Natural killer cell treated with Interleukin-12 subunit alpha and Interleukin-12 subunit beta and Interleukin-15 and Interleukin-18, amount 100 ng/mL, for 72 hours (primary cell): ENCODE data around the gene TAMALIN. TPM values are rescaled to one million over a fixed set of nuclear protein-coding genes. Genes with fewer than 3 reads are reported as not detected.
A peak's percentile ranks its signal among the peaks of the same experiment; 100 is the strongest.
"Not testable (repeated sequence)": the region's sequence is repeated elsewhere in the genome, so short reads cannot be mapped to it uniquely, and the experiment has no call there.

Experiments used
- ATAC-seq, 2 donors: fragments of 150-1000 bp; cut with Tn5 transposase in 1 of 2; sonication (Bioruptor Pico), chemical (Tn5 transposase) in 1 of 2; 2 replicates each; pipeline ENCODE4 v1.10.0; 2021
- DNase-seq: peaks from one replicate; pipeline ENCODE4 v3.0.0; 2022; ENCODE audit warnings: low spot score
- H3K27ac Mint-ChIP-seq, 2 donors: 1 replicate in 1 of 2; 2 replicates in 1 of 2; pipeline ENCODE4 v1.8.0; 2022; ENCODE audit warnings: mixed read lengths in 2 of 2, mild to moderate bottlenecking in 1 of 2, moderate library complexity in 1 of 2
- H3K27me3 Mint-ChIP-seq, 2 donors: 1 replicate in 1 of 2; 2 replicates in 1 of 2; pipeline ENCODE4 v1.8.0; 2022; ENCODE audit warnings: mixed read lengths in 2 of 2
- H3K36me3 Mint-ChIP-seq: one replicate; pipeline ENCODE4 v1.8.0; 2022; ENCODE audit warnings: mixed read lengths
- H3K4me1 Mint-ChIP-seq, 2 donors: 1 replicate in 1 of 2; 2 replicates in 1 of 2; pipeline ENCODE4 v1.8.0; 2022; ENCODE audit warnings: low read depth in 2 of 2, mixed read lengths in 2 of 2, mild to moderate bottlenecking in 1 of 2
- H3K4me3 Mint-ChIP-seq: one replicate; pipeline ENCODE4 v1.8.0; 2022; ENCODE audit warnings: mixed read lengths
- H3K9me3 Mint-ChIP-seq: 2 replicates; pipeline ENCODE4 v1.8.0; 2022; ENCODE audit warnings: mixed read lengths
- total RNA-seq, 2 donors: library from RNA; stranded (reverse); gene quantifications; one replicate each; pipeline ENCODE4 v1.2.3, GENCODE V29; 2022

TAMALIN gene
- total RNA-seq, 2 donors from 2014 or later = 5.4 to 5.6 TPM

DNA sequence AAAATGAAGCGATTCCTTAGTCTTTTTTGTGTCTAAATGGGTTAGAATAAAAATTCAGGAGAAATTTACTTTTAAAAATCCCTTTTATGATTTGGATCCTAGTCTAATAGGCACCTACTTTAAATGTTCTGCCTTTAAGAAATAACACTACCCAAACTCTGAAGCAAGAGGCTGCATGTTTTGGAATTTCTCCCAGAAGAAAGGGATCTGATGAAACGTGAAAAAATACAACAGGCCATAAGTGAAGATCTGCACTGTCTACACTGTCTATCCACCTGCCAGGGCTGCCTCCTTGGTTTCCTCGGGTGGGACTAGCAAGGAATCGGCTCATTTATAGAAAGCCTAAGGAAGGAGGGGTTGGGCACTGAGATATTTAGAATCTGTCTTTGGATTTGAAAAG lies 33.2 kb upstream of the TAMALIN start:
- peak overlapping the region; percentile 74 for H3K4me3 Mint-ChIP-seq
- H3K36me3 Mint-ChIP-seq = peaks cover 7% of the 10 kb centered on the region
- H3K9me3 Mint-ChIP-seq = no peaks in the 10 kb centered on the region
- H3K27ac Mint-ChIP-seq = peak overlapping the region; percentile 87 to 88
- H3K27me3 Mint-ChIP-seq = no peaks in the 10 kb centered on the region
- ATAC-seq = no peak
- DNase-seq = no peak
- peaks cover 79 to 91% of the 10 kb centered on the region in 2 donors for H3K4me1 Mint-ChIP-seq

DNA sequence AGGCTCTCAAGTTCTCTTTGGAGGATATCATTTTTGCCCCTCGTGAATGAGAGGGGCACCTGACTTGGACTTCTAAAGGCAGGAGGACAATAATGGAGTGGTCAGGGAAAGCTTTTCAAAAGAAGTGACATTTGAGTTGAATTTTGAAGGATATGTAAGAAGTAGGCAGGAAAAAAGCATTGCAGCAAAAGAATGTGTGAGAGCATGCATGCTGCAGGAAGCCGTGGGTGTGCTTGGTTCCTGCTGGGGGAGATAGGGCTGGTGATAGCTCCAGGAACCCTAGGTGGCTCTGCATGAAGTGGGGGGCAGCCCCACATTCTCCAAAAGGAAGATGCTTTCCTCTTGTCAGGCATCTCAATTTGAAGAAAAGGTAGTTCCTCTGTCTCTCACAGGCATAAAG lies 32.1 kb upstream of the TAMALIN start:
- Mint-ChIP-seq H3K4me3 (peak overlapping the region; percentile 74), H3K27ac (peak overlapping the region in 1 of 2 donors; percentile 87), H3K9me3 (no peaks in the 10 kb centered on the region), H3K4me1 (peaks cover 79 to 83% of the 10 kb centered on the region in 2 donors), H3K36me3 (peaks cover 7% of the 10 kb centered on the region), H3K27me3 (no peaks in the 10 kb centered on the region)
- ATAC-seq (no peak), DNase-seq (no peak)

DNA sequence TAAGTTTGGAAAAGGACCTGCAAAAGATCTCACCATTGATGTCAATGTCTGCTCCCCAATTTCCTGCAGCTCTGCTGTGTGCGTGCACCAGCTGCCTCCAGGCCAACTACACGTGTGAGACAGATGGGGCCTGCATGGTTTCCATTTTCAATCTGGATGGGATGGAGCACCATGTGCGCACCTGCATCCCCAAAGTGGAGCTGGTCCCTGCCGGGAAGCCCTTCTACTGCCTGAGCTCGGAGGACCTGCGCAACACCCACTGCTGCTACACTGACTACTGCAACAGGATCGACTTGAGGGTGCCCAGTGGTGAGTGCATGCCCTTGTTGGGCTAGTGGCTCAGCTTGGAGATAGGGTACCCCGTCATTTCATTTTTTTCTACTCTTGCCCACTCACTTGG lies 31.6 kb upstream of the TAMALIN start:
- no peaks in the 10 kb centered on the region for H3K9me3 Mint-ChIP-seq
- peaks cover 80 to 83% of the 10 kb centered on the region in 2 donors for H3K4me1 Mint-ChIP-seq
- peak overlapping the region; percentile 63 to 87 for H3K27ac Mint-ChIP-seq
- ATAC-seq = no peak
- no peak for DNase-seq
- H3K4me3 Mint-ChIP-seq = peak overlapping the region; percentile 74
- peaks cover 7% of the 10 kb centered on the region for H3K36me3 Mint-ChIP-seq
- H3K27me3 Mint-ChIP-seq = no peaks in the 10 kb centered on the region

DNA sequence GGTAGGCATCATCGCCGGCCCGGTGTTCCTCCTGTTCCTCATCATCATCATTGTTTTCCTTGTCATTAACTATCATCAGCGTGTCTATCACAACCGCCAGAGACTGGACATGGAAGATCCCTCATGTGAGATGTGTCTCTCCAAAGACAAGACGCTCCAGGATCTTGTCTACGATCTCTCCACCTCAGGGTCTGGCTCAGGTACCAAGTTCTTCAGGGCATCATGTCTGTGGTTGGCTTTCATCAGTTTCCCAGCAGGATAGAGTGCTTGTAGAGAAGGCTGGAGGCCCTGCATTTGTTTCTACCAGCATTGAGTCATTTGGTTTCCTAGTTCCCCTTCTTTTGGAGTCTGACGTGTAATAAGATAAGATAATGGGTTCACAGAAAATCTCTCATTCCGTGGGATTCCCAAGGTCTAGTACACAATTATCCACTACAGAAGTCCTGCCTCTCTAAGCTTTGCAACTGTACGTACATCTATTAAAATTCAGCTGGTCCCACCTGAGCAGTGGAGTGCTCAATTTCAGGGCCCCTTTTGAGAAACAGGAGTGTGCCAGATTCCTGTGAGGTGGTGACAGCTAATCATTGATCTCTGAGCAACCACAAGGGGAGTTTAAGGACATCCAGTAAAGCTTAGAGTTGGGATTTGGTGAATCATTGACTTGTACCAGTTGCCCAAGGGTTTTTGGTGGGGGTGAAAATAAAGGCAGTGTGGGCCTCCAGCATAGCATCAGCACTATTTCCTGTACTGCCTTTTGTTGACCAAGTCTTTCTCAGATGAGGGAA lies 30.2 kb upstream of the TAMALIN start:
- peaks cover 73 to 76% of the 10 kb centered on the region in 2 donors for H3K4me1 Mint-ChIP-seq
- H3K36me3 Mint-ChIP-seq = peaks cover 12% of the 10 kb centered on the region
- no peaks in the 10 kb centered on the region for H3K9me3 Mint-ChIP-seq
- DNase-seq = no peak
- H3K27me3 Mint-ChIP-seq = no peaks in the 10 kb centered on the region
- peak overlapping the region; percentile 13 to 87 for H3K27ac Mint-ChIP-seq
- ATAC-seq = no peak
- peak overlapping the region; percentile 74 for H3K4me3 Mint-ChIP-seq

DNA sequence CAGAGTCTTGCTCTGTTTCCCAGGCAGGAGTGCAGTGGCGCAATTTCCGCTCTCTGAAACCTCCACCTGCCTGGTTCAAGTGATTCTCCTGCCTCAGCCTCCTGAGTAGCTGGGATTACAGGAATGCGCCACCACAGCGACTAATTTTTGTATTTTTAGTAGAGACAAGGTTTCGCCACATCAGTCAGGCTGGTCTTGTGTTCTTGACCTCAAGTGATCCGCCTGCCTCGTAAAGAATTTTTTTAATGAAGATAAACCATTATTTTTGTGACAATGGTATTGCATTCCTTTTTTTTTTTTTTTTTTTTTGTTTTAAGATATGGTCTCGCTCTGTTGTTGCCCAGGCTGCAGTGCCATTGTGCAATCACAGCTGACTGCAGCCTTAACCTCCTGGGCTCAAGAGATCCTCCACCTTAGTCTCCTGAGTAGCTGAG lies 29.4 kb upstream of the TAMALIN start:
- Mint-ChIP-seq H3K27ac (no peak overlapping the region), H3K9me3 (no peaks in the 10 kb centered on the region), H3K36me3 (peaks cover 12% of the 10 kb centered on the region), H3K4me1 (peaks cover 66 to 69% of the 10 kb centered on the region in 2 donors), H3K27me3 (no peaks in the 10 kb centered on the region), H3K4me3 (no peak overlapping the region)
- no peak for ATAC-seq
- no peak for DNase-seq

DNA sequence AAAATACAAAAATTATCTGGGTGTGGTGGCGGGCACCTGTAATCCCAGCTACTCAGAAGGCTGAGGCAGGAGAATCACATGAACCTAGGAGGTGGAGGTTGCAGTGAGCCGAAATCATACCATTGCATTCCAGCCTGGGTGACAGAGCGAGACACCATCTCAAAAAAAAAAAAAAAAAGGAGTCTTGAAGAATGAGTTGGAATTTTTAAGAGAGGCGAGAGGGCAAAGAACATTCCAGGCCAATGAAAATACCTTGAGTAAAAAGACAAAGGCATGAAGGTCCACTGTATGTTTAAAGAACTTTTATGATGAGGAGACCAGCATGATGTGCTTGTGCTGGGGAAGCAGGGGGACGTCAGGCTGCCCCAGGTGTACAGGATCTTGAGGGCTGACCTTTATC lies 27.4 kb upstream of the TAMALIN start:
- not testable (repeated sequence) for DNase-seq, H3K27me3 Mint-ChIP-seq, ATAC-seq, H3K4me3 Mint-ChIP-seq, H3K9me3 Mint-ChIP-seq
- H3K36me3 Mint-ChIP-seq = peaks cover 12% of the 10 kb centered on the region
- H3K27ac Mint-ChIP-seq = peak overlapping the region; percentile 24 to 29
- peaks cover 49% of the 10 kb centered on the region in 2 donors for H3K4me1 Mint-ChIP-seq

- ATAC-seq (peak; percentile 88 to 90), DNase-seq (peak; percentile 75)
- peak overlapping the region; percentile 24 to 29 for H3K27ac Mint-ChIP-seq
- no peaks in the 10 kb centered on the region for H3K9me3 Mint-ChIP-seq
- no peak overlapping the region for H3K4me3 Mint-ChIP-seq
- peaks cover 40% of the 10 kb centered on the region in 2 donors for H3K4me1 Mint-ChIP-seq
- H3K27me3 Mint-ChIP-seq = no peaks in the 10 kb centered on the region
- H3K36me3 Mint-ChIP-seq = peaks cover 13% of the 10 kb centered on the region
Measured at GRCh38 chr12:51980051-51980808, 26.5 kb upstream of the TAMALIN start.

- Mint-ChIP-seq H3K36me3 (peaks cover 18% of the 10 kb centered on the region), H3K4me1 (peaks cover 34% of the 10 kb centered on the region in 2 donors), H3K27me3 (no peaks in the 10 kb centered on the region), H3K9me3 (no peaks in the 10 kb centered on the region), H3K27ac (peak overlapping the region; percentile 24 to 29), H3K4me3 (no peak overlapping the region)
- DNase-seq (no peak), ATAC-seq (no peak)
Measured at GRCh38 chr12:51980809-51981127, 26.0 kb upstream of the TAMALIN start.

DNA sequence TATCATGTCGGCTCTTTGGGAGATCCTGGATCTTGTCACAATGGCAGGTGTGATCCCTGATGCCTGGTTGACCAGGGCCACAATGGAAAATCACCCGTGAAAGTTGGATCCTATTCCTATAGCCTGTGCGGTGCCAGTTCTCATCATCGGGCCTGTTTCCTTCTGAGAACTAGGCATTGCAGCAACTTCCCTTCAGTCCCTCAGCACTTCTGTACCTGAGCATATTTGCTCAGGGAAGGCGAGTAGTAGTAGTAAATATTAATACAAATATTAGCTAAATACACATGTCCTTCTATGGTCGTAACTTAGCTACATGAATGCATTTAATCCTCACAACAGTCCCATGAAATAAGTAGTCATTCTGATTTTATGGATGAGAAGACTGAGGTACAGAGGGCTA lies 22.1 kb upstream of the TAMALIN start:
- DNase-seq (no peak), ATAC-seq (no peak)
- no peak overlapping the region for H3K4me3 Mint-ChIP-seq
- no peaks in the 10 kb centered on the region for H3K9me3 Mint-ChIP-seq
- no peaks in the 10 kb centered on the region for H3K27me3 Mint-ChIP-seq
- H3K36me3 Mint-ChIP-seq = peaks cover 11% of the 10 kb centered on the region
- H3K27ac Mint-ChIP-seq = no peak overlapping the region
- peaks cover 12 to 13% of the 10 kb centered on the region in 2 donors for H3K4me1 Mint-ChIP-seq

GRCh38 chr12:51985154-51985835 lies 21.5 kb upstream of the TAMALIN start:
- no peak overlapping the region for H3K27ac Mint-ChIP-seq
- H3K9me3 Mint-ChIP-seq = no peaks in the 10 kb centered on the region
- peaks cover 6% of the 10 kb centered on the region in 2 donors for H3K4me1 Mint-ChIP-seq
- ATAC-seq = no peak
- H3K27me3 Mint-ChIP-seq = no peaks in the 10 kb centered on the region
- no peak for DNase-seq
- H3K36me3 Mint-ChIP-seq = peaks cover 11% of the 10 kb centered on the region
- H3K4me3 Mint-ChIP-seq = no peak overlapping the region

DNA sequence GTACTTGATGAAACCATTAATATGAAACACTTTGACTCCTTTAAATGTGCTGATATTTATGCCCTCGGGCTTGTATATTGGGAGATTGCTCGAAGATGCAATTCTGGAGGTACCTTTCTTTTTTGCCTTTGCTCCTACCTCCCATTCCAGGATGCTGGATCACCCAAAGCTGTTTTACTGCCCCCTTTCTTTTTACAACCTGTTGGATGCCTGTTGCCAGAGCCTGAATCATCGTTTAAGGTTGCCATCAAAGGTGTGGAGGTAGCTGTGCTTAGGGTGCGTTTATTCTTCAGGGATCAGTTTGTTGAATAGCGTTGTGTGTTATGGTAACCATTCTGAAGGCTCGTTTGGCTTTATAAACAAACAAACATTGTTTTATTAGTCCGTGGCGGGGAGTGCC lies 19.9 kb upstream of the TAMALIN start:
- Mint-ChIP-seq H3K36me3 (peaks cover 6% of the 10 kb centered on the region), H3K9me3 (no peaks in the 10 kb centered on the region), H3K4me1 (no peaks in the 10 kb centered on the region), H3K4me3 (no peak overlapping the region), H3K27ac (no peak overlapping the region), H3K27me3 (no peaks in the 10 kb centered on the region)
- DNase-seq = no peak
- no peak for ATAC-seq

- ATAC-seq = no peak
- DNase-seq = no peak
- no peaks in the 10 kb centered on the region for H3K9me3 Mint-ChIP-seq
- no peak overlapping the region for H3K4me3 Mint-ChIP-seq
- H3K4me1 Mint-ChIP-seq = peaks cover 3 to 7% of the 10 kb centered on the region in 2 donors
- H3K27me3 Mint-ChIP-seq = no peaks in the 10 kb centered on the region
- H3K36me3 Mint-ChIP-seq = no peaks in the 10 kb centered on the region
- no peak overlapping the region for H3K27ac Mint-ChIP-seq
Measured at GRCh38 chr12:51992246-51992645, 14.5 kb upstream of the TAMALIN start.

GRCh38 chr12:51994539-51994820 lies 12.3 kb upstream of the TAMALIN start:
- no peak overlapping the region for H3K27ac Mint-ChIP-seq
- no peak for ATAC-seq
- H3K4me1 Mint-ChIP-seq = peaks cover 3 to 7% of the 10 kb centered on the region in 2 donors
- H3K36me3 Mint-ChIP-seq = no peaks in the 10 kb centered on the region
- H3K9me3 Mint-ChIP-seq = no peaks in the 10 kb centered on the region
- no peak for DNase-seq
- no peak overlapping the region for H3K4me3 Mint-ChIP-seq
- H3K27me3 Mint-ChIP-seq = no peaks in the 10 kb centered on the region

- ATAC-seq (no peak), DNase-seq (no peak)
- no peak overlapping the region for H3K4me3 Mint-ChIP-seq
- no peaks in the 10 kb centered on the region for H3K36me3 Mint-ChIP-seq
- no peaks in the 10 kb centered on the region for H3K9me3 Mint-ChIP-seq
- H3K4me1 Mint-ChIP-seq = peaks cover 3 to 7% of the 10 kb centered on the region in 2 donors
- no peak overlapping the region for H3K27ac Mint-ChIP-seq
- no peaks in the 10 kb centered on the region for H3K27me3 Mint-ChIP-seq
Measured at GRCh38 chr12:51994959-51995358, 11.8 kb upstream of the TAMALIN start.
